ENCODE data around the gene FRA10AC1.
"Not testable (repeated sequence)": the region's sequence is repeated elsewhere in the genome, so short reads cannot be mapped to it uniquely, and the experiment has no call there.

FRA10AC1 gene

DNA sequence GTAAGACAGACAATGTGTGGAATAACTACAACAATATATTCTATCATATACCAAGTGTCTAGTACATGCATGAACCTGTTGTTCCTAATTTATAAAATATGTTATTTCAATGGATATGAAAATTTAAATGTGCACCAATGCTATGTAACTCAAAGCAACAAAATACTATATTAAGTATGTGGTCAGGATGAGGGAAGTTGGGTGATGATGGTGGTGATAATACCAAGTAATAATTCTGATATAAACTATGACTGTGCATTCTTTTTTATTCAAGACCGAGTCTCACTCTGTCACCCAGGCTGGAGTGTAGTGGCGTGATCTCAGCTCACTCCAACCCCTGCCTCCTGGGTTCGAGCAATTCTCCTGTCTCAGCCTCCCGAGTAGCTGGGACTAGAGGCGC, 2.1 kb upstream of the FRA10AC1 start:
- intact Hi-C loops (cut with DNase I), result no loop called here
- DNase-seq, result no peak

DNA sequence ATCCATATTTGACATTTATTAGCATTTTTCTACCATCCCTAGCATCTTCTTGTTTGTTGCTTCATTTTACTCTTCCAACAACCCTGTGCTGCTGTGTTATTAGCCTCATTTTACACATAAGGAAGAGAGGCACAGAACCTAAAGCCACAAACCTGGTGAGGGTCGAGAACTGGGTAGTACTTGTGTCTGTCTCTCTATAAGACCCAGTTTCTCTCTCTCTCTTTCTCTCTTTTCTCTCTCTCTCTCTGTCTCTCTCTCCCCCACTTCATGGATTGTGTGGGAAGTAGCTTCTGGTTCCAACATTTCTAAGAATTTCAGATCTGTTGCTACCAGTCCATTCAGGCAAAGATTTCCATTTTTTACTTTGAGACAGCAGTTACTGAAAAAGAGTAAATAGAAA, 1.4 kb upstream of the FRA10AC1 start:
- intact Hi-C loops (cut with DNase I), result loop anchor here (2.0 kb wide), 1 partner anchor 55 kb away; no protein-coding TSS in a partner anchor
- DNase-seq, result no peak

GRCh38 chr10:93703066-93703465, 674 bp upstream of the FRA10AC1 start:
- intact Hi-C loops (cut with DNase I), result loop anchor here (2.0 kb wide), 1 partner anchor 56 kb away; no protein-coding TSS in a partner anchor
- DNase-seq, result peak in 1 of 10 donors; percentile 3

- DNase-seq, result peak in 2 of 10 donors; percentile 8 to 51
- intact Hi-C loops (cut with DNase I), result loop anchor here (1.0 to 2.0 kb wide), 2 partner anchors 57 to 114 kb away; no protein-coding TSS in a partner anchor
These were observed 554 bp downstream of the FRA10AC1 start for GRCh38 chr10:93701866-93702209.

GRCh38 chr10:93697207-93697606, 5.2 kb downstream of the FRA10AC1 start:
- no peak for DNase-seq
- intact Hi-C loops (cut with DNase I), result no loop called here

- intact Hi-C loops (cut with DNase I); DNase-seq: not testable (repeated sequence)
These were observed 5.8 kb downstream of the FRA10AC1 start for GRCh38 chr10:93696582-93696981.

GRCh38 chr10:93695740-93696139, 6.7 kb downstream of the FRA10AC1 start:
- intact Hi-C loops (cut with DNase I), result no loop called here
- DNase-seq, result no peak

GRCh38 chr10:93687737-93688136, 14.7 kb downstream of the FRA10AC1 start:
- intact Hi-C loops (cut with DNase I), result no loop called here

GRCh38 chr10:93680412-93681047, 21.9 kb downstream of the FRA10AC1 start:
- intact Hi-C loops (cut with DNase I), result loop anchor here (1.0 to 2.0 kb wide), 2 partner anchors 126 to 304 kb away; no protein-coding TSS in a partner anchor
- no peak for DNase-seq

More at GRCh38 chr10:93687737-93688136, 14.7 kb downstream of the FRA10AC1 start:
- no peak for DNase-seq

GRCh38 chr10:93678805-93679587, 23.4 kb downstream of the FRA10AC1 start:
- intact Hi-C loops (cut with DNase I), result no loop called here
- no peak for DNase-seq

DNA sequence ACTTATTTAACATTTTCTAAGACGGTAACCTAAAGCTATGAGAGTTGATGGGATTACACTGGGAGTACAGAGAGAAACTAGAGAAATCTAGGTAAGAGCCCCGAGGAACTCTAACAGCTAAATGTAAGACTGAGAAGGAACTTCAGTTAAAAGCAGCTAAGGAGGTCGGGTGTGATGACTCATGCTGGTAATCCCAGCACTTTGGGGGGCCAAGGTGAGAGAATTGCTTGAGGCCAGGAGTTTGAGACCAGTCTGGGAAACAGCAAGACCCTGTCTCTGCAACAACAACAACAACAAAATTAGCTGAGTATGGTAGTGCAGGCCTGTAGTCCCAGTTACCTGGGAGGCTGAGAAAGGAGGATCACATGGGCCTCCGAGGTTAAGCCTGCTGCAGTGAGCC, 24.0 kb downstream of the FRA10AC1 start:
- peak in 1 of 10 donors; percentile 29 for DNase-seq
- intact Hi-C loops (cut with DNase I), result no loop called here

DNA sequence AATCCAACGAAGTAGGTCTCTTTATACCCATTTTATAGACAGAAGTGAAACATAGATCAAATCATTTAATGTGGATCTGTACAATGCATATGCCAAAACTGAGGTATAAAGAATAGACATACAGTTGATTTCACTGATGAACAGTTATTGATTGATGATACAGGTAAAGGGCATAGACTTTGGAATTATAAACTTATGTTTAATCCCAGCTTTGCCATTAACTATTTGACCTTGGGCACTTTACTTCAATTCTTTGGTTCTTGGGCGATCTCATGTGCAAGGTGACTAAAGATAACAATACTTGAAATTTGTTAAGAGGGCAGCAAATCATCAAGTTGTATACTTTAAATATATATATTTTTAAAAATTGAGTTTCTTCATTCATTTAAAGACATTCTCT, 28.6 kb downstream of the FRA10AC1 start:
- no peak for DNase-seq
- intact Hi-C loops (cut with DNase I), result no loop called here

DNA sequence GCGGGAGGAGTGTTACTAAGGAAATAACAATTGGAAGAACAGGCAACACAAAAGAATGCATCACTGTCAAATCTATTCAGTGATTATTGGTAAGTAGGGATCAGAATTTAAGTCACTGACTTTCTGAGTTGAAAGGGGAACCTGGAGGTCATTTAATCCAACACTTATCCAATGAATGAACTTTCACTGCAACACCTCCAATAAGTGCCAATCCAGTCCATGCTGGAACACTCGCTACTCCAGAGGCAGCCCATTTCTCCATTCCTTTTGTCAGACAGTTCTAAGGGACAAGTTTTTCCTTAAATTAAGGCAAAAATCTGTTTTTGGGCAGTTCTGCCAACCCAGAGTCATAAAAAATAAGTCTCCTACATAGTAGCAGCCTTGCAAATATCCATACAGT, 29.5 kb downstream of the FRA10AC1 start:
- intact Hi-C loops (cut with DNase I), result no loop called here
- DNase-seq, result no peak

- no peak for DNase-seq
- intact Hi-C loops (cut with DNase I), result no loop called here
These were observed 30.2 kb downstream of the FRA10AC1 start for GRCh38 chr10:93672022-93672678.

DNA sequence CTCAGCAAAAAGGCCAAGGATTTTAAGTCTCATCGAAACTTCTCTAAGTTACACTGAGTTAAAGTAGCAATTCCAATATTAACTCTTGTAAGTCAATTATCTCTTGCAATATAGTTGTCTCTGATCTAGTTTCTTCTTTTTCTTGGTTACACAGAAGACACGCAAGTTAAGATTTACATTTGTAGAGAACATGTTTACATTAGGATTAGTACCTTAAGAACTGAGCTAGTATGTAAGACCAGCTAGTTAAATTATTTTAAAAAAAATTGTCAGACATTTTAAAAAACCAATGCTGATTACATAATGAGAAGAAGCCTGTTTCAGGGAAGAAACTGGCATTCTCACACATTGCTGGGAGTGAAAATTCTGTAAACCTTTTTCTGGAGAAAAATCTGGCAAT, 31.4 kb downstream of the FRA10AC1 start:
- no peak for DNase-seq
- intact Hi-C loops (cut with DNase I), result no loop called here

- DNase-seq, result no peak
- intact Hi-C loops (cut with DNase I), result no loop called here
These were observed 32.0 kb downstream of the FRA10AC1 start for GRCh38 chr10:93670372-93670771.

DNA sequence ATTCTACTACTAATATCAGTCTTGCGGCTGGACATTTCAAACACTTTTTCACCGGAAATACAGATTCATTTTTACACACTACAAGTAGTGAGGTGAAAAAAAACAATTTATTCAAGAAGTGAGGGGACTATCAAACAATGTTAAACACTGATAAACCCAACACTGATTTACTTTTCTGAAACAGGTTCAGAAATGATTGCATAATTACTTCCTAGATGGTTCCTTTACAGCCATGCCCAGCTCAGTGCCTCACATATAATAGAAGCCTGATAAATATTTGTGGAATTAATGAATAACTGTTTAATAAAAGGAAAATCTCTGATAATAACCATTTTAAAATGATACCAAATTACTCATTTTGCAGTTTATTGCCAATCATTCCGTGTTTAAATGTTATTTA, 34.6 kb downstream of the FRA10AC1 start:
- DNase-seq, result no peak
- intact Hi-C loops (cut with DNase I), result no loop called here

DNA sequence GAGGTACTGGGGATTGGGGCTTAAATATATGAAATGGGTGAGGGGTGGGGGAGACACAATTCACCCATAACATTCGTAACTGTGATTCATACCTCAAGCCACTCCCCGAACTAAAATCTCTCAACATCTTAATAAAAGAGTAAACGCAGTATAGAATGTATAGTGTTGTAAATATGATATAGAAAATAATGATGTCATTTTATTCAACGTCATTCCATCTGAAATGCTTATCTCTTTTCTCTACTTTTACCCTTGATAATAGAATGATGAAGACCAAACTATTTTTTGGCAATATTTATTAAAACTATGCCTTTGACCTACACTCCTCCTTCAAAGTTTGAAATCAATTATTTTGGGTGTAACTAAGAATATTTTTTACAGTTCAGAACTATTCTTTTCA, 36.4 kb downstream of the FRA10AC1 start:
- intact Hi-C loops (cut with DNase I), result no loop called here
- no peak for DNase-seq

GRCh38 chr10:93657757-93658156, 44.6 kb downstream of the FRA10AC1 start:
- DNase-seq, result no peak
- intact Hi-C loops (cut with DNase I), result no loop called here

GRCh38 chr10:93656155-93656554, 46.2 kb downstream of the FRA10AC1 start:
- intact Hi-C loops (cut with DNase I), result no loop called here
- no peak for DNase-seq

DNA sequence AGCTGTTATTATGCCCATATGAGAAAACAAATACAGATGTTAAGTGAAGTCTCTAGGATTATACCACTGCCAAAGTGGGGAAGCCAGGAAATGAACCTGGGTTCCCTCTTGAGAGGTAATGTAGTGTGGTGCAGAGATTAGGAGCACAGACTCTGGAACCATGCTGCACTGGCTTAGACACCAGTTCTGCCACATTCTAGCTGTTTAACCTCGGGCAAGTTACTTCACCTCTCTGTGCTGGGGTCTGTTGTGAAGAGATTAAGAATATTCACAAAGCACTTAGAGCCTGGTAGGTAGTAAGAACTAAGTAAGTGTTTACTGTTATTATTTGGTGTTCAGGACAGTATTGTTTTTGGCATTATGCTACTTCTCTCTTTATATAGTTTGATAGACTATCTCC, 48.2 kb downstream of the FRA10AC1 start:
- DNase-seq, result no peak
- intact Hi-C loops (cut with DNase I), result no loop called here

Data from posterior cingulate gyrus (tissue), 11 donors.